Prostate gland (tissue), 2 donors: ENCODE data around the gene TRMT6.

ENCODE experiments used
- CTCF ChIP-seq, 4 experiments: fragments of 200-600 bp in 2 of 4; fragments of 450-650 bp in 2 of 4; sonication (generic) in 2 of 4; IDR thresholded peaks; 1 replicate in 3 of 4; 2 replicates in 1 of 4; pipeline ENCODE4 v1.5.1; 2016 to 2019; ENCODE audit warnings: antibody characterized with exemption in 4 of 4, mild to moderate bottlenecking in 2 of 4, moderate library complexity in 2 of 4
- POLR2A ChIP-seq: fragments of 450-650 bp; IDR thresholded peaks from one replicate; pipeline ENCODE4 v1.6.1; 2016; ENCODE audit warnings: antibody characterized with exemption, mild to moderate bottlenecking

GRCh38 chr20:5935384-5935783 lies 14.9 kb downstream of the TRMT6 start:
- TF ChIP-seq POLR2A (no peak), CTCF (IDR thresholded peaks at IDR 0.05) (no peak)
